GM18858 (cell line): ENCODE data around the gene COL4A3.

ENCODE experiments used
- ATAC-seq: cut with Tn5 transposase; IDR thresholded peaks from one replicate; pipeline ENCODE4 v1.9.1; 2021; ENCODE audit not compliant: unreplicated experiment

Gene COL4A3

GRCh38 chr2:227337442-227337841 is 173.0 kb downstream of the COL4A3 start:
- ATAC-seq: no peak

GRCh38 chr2:227339098-227339599 is 174.7 kb downstream of the COL4A3 start:
- no peak for ATAC-seq

DNA sequence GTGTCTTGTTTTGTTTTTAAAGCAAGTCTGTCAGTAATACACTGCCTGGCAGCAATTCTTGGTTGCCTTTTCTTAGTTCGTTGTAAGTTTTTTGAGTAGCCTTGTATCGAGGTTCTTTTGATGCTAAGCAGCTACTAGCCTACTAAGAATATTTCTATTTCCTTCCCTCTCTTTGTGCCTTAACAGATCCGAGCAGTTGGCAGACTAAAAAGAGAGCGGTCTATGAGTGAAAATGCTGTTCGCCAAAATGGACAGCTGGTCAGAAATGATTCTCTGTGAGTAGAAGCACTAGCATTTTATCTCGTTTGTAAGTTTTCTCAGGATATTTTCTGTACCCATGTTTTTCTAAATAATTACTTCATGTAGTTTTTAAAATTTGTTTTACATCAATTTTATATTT is 175.7 kb downstream of the COL4A3 start:
- no peak for ATAC-seq

GRCh38 chr2:227341553-227341952 is 177.1 kb downstream of the COL4A3 start:
- ATAC-seq: no peak

DNA sequence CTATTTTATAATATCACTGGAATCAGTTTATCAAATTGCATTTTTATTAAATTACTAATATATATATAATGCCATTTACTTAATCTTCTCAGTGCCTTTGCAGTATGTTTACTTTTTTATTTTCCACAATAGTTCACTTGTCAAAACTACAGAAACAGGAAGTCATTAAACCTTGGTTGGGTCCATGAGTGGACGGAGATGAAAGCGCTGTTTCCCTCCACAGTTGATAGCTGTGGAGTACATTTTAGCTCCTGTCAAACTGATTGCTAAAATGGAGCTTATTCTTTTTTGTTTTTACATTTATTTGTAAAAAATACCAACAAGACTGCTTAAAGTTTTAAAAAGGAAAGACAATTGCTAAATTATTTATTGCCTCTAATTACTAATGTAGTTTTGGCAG is 179.8 kb downstream of the COL4A3 start:
- ATAC-seq: no peak

GRCh38 chr2:227347117-227347516 is 182.7 kb downstream of the COL4A3 start:
- ATAC-seq: no peak

GRCh38 chr2:227348324-227348723 is 183.9 kb downstream of the COL4A3 start:
- no peak for ATAC-seq

DNA sequence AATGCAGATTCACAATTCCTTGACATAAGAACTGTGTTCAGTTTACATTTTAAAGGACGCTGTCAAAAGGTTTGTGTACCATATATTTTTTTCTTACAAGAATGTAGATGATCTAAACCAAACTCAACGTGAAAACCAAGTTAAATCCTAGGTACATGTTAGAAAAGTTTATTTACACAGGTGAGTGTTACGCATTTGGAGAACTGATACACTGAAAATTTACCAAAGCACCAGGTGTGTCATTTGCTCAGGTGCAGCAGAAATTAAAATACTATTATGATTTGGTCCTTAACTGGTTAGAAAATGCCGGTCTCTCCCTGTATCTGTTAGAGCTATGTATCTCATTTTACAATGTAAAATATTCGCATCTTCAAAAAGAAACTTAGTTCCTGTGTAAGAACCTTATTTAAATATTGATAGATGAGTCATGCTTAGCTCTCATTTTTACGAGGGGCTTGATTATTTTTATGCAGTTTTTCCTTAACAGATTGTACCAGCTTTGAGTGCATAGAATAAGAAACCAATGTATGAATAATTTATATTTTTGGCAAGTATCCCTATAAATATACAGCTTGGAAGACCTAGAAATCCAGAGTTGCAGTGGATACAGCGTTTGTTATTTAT is 185.7 kb downstream of the COL4A3 start:
- no peak for ATAC-seq

DNA sequence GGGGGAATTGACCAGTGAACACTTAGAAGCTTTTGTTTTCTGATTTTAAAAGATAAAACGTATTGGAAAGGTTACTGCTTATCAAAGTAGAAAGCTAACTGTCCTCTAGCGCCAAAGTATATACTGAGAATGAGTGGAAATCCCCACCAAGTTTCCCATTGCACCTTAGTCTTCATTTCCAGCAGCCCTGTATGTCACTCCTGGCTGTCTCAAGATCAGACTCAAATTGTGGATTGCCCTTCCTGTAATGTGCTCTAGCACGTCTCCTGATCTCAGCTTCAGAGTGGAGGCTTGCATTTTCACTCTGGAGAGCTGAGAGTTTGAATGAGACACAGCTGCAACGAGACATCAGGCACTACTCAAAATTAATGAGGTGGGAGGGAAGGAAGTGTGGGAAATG is 187.2 kb downstream of the COL4A3 start:
- peak; percentile 61 for ATAC-seq

GRCh38 chr2:227360351-227360750 is 195.9 kb downstream of the COL4A3 start:
- no peak for ATAC-seq

DNA sequence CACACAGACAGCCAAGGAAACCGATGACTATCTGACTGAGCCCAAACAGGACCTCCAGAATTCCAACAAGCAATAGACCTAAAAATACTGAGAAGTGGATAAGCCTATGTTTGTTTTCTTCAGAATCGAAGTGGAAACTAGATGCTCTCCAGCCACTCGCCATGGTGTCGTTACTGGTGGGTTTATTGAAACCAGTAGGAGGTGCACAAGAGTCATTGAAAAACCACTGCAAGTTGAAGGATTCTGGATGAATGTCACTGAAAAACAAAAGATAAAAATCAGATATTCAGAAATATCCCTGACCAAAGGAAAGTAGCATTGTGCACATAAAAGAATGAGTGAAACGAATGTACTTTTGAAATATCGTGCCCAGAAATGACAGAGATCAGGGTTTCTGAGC is 199.3 kb downstream of the COL4A3 start:
- no peak for ATAC-seq
